ENCODE data around the gene SLC9A5.

SLC9A5 gene

GRCh38 chr16:67282447-67282805 is 33.6 kb downstream of the SLC9A5 start:
- DNase-seq: no peak

GRCh38 chr16:67283039-67283825 is 34.5 kb downstream of the SLC9A5 start:
- DNase-seq: no peak

DNA sequence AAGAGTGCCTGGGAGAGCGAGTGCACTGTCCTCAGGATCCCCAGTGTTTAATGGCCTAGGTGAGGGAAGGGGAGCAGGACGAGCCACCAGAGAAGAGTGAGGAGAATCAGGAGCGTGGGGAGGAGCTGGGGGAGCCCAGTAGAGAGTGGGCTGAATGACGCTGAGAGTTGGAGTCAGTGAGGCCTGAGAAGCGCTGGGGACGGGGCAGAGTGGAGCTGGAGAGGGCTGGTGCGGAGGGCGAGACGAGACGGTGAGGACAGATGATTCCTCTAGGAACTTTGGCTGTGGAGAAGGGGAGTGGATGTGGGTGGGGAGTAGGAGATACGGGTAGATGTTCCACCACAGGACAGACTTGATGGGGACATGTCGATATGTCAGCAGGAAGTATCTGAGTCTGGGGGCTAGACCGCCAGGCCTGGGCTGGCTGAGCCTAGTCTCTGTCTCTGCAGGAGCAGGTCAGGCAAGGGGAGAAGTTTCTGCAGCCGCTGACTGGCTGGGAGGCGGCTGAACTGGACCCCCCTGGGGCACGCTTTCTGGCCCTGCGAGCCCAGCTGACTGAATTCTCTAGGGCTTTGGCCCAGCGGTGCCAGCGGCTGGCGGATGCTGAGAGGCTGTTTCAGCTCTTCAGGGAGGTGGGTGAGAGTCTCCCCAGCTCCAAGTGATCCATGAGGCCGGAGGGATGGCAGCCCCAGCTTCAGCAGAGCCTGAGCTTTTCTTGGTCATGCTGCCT is 35.2 kb downstream of the SLC9A5 start:
- no peak for DNase-seq

GRCh38 chr16:67284699-67285646 is 36.2 kb downstream of the SLC9A5 start:
- DNase-seq: peak; percentile 88

GRCh38 chr16:67286441-67287235 is 37.9 kb downstream of the SLC9A5 start:
- no peak for DNase-seq

DNA sequence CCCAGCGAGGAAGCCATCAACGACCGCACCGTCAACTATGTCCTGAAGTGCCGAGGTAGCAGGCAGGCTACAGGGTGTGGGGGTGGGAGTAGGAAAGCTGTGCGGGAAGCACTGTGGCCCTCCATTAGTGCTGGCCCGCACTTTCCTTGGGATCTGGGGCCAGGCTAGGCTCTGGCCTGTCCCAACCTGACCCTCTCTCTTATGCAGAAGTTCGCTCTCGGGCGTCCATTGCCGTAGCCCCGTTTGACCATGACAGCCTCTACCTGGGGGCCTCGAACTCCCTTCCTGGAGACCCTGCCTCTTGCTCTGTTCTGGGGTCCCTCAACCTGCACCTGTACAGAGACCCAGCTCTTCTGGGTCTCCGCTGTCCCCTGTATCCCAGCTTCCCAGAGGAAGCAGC is 39.2 kb downstream of the SLC9A5 start:
- DNase-seq: no peak

DNA sequence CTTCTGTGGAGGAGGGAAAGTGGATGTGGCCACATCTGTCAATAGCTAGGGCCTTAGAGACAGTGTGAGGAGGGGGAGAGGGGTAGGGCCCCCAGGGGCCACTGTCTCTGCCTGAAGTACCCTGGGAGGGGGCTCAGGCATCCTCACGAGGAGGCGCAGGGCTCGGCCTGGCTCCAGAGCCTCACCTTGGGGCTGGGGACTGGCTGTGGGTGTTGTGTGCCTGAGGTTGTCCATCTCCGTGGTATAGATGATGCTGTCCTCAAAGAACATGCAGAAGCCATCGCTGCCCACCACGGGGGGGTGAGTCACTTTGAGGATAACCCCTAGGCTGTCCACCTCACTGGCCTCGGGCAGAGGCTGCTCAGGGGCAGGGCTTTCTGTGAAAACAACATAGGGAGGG is 42.7 kb downstream of the SLC9A5 start:
- DNase-seq: no peak

DNA sequence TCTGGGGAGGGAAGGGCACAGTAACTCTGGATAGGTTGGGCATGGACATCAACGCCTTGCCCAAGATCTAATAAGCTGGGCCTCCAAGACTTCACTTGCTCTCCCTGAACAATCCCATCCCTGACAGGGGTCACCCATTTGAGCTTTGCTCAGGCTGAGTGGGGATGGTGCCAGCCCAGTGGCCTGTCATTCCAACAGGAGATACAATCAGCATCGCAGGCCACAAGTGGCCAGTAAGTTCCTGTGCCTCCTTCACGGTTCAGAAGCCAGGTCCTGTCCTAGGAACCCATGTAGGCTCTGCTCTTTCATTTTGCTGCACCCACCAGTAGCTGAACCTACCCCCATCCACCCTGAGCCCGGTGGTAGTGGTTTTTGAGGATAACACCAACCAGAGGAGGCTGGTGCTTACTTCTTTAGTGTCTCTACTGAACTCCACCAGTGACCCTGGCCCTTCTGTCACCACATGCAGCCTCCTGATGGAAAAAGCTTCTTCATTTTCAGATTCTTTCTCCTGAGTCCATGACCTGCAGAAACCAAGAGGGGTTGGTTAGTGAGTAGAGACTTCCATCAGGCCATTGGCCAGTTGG is 45.5 kb downstream of the SLC9A5 start:
- no peak for DNase-seq

- DNase-seq: no peak
Observed at GRCh38 chr16:67294938-67295361, 46.2 kb downstream of the SLC9A5 start.

DNA sequence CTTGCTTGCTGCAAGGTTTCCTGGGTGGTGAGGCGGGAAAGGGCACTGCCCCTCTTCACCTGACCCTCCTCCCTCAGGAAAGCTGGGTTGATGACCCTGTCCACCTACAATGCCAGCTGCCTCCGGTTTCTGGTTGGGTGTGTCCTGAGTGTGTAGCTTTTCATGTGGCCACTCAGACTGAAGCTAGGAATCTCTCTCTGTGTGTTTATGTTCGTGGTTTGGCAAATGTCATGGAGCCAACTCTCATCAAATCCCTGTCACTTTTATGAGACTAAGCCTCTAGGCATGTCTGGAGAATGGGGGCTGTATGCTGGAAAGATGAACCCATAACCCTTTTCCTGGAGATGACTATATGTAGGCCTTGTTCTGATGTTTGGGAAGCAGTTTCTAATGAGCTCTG is 47.6 kb downstream of the SLC9A5 start:
- no peak for DNase-seq

DNA sequence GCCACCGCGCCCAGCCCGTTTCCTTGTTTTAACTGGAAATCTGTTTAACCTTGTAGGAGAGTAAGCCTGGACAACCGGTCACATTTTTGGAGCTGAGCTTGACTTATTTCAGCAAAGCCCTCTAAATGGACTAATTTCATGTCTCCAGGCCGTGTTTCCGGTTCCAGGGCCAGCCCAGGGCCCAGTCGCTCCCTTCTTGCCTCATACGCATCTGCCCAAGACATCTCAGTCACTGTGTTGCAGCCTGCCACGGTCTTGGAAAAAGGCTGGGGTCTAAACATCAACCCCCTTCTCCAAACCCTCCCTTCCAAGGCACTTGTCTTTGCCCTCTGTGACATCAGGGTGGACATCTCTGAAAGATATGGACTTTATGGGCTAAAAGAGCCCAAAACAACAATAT is 49.5 kb downstream of the SLC9A5 start:
- no peak for DNase-seq

GRCh38 chr16:67299269-67299668 is 50.5 kb downstream of the SLC9A5 start:
- DNase-seq: no peak

GRCh38 chr16:67301080-67301782 is 52.5 kb downstream of the SLC9A5 start:
- DNase-seq: no peak

DNA sequence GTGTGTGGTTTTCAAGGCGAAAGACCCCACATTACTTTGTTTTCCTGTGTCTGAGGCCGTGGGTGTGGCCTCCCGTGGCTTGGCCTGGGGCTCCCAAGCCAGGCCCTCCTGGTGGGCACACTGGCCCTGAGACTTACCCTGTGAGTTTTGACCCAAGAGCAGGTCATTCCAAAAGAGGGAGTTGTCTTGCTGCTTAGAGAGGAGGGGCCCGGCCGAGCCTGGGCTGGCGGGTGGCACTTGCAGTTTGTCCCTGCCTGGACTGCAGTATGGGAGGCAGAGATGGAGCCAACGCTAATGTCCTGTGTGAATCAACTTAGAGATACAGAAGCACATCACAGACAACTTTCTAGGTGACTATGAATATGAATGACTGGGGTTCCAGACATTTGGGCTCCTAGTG is 53.3 kb downstream of the SLC9A5 start:
- no peak for DNase-seq

DNA sequence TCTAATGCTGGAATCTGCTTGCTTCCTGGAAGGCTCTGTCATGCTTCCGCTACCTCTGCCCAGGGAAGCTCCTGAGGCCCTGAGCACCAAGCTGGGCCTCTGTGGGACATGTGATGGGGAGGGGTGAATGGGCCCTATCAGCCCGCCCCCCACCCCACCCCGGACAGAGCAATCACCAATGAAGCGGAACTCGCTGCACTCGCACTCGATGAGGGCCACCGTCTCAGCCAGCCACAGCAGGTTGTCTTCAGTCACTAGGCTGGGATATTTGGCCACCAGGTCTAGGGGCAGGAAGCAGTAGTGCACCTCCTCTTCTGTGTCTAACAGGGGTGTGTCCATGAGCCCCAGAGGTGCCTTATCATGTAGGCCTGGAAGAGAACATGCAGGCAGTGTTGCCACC is 54.2 kb downstream of the SLC9A5 start:
- no peak for DNase-seq

DNA sequence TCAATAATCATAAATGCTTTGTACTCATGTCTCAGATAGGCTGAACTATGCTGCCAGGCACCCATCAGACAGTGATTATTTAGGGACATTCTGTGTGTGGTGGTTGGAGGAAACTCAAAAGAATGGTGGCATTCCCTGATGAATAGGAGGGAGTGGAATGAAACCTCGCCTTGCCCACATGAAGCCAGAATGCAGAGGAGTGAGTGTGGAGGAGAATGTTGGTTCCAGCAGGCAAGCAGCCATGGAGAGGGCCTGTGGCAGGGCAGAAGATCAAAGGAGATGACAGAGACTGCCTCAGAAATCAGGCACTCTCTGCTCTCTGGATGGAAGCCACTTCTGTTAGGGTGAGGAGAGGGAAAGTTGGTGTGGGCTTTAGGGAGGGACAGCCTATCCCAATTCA is 55.2 kb downstream of the SLC9A5 start:
- DNase-seq: no peak

- DNase-seq: no peak
Observed at GRCh38 chr16:67305216-67306071, 56.7 kb downstream of the SLC9A5 start.

- no peak for DNase-seq
Observed at GRCh38 chr16:67310561-67310960, 61.8 kb downstream of the SLC9A5 start.

DNA sequence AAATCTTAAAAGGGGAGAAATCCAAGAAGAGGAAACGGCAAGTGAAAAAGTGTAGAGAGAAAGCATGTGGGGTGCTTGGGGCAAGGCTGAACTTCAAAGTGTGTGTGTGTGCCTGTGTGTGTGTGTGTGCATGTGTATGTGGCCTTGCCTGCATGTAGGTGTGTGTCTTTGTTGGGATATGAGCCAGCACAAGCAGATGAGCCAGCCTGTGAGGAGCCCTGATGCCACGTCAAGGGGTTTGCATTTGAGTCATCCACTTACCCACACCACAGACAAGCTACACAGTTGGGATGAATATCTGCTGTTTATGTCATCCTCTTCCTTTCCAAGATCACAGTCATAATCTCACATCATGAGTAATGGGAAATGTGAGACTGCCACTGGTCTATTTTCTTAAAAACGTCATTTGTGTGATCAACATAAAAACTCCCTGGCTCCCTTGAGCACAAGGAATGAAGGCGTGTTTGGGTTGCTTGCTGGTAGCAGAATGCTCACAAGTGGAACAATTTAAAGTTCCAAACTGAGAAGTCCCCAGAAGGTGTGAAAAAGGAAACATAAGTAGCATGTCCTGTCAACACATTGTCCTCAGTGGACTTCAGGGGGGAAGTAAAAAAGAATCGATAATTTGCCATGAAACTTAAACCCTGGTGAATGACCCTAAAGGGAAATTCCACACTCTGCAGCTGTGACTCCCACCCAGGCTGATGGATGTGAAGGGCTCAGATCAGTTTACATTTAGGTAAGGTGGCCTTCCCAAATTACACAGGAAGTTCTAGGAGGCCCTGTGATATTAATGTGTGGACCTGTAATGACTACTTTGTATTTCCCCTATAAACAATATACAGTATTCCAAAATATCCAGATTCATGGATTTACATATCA is 63.1 kb downstream of the SLC9A5 start:
- DNase-seq: no peak

Data from NCI-H1092 (cell line).